Gastroesophageal sphincter (tissue), 3 donors: ENCODE results near the gene CEP63.

Source experiments
- CTCF ChIP-seq, 4 experiments: fragments of 200-600 bp in 2 of 4; fragments of 450-650 bp in 2 of 4; sonication (generic) in 1 of 4; IDR thresholded peaks; one replicate each; pipeline ENCODE4 v1.5.1; 2017 to 2019; ENCODE audit warnings: antibody characterized with exemption in 4 of 4, mild to moderate bottlenecking in 2 of 4, moderate library complexity in 2 of 4
- POLR2A ChIP-seq, 2 donors: fragments of 450-650 bp; IDR thresholded peaks; one replicate each; pipeline ENCODE4 v1.6.1; 2017; ENCODE audit warnings: antibody characterized with exemption in 2 of 2, mild to moderate bottlenecking in 2 of 2, moderate library complexity in 1 of 2

DNA sequence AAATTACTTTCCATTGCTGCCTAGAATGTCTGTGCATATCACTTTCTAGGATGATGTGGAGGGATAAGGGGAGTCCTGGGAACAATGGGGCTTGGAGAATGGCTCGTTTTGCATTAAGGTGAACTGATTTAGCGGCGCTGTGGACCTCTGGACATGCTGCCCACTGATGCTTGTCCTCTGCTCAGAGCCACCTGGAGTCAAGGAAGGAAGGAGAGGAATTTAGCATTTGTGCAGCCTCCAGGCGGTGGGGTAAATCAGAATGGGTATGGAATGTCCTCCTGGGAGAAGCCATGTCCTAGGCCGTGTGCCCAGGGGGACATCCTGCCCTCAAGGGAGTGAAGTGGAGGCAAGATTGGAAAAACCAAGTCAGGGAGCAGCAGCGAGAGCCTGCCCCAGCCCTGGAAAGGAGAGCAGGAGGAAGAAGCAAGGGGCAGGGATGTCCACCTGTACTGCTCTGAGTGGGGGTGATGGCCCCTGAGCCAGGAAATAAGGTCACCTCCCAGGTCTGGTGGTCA is 127.2 kb downstream of the CEP63 start:
- TF ChIP-seq CTCF (IDR thresholded peaks at IDR 0.05), result no peak
- no peak for TF ChIP-seq POLR2A (IDR thresholded peaks at IDR 0.05)
